Osteocyte (in vitro differentiated cells): ENCODE data around the gene DNTTIP2. TPM values are rescaled to one million over a fixed set of nuclear protein-coding genes. Genes with fewer than 3 reads are reported as not detected.

Source experiments
- DNase-seq: peaks from one replicate; pipeline ENCODE4 v3.0.0; 2021; ENCODE audit warnings: mixed read lengths; ENCODE audit not compliant: unreplicated experiment; ENCODE audit errors: extremely low spot score
- H3K27ac Mint-ChIP-seq: one replicate; pipeline ENCODE4 v1.8.0; 2021; ENCODE audit warnings: mild to moderate bottlenecking, mixed read lengths; ENCODE audit not compliant: unreplicated experiment
- H3K27me3 Mint-ChIP-seq: one replicate; pipeline ENCODE4 v1.8.0; 2021; ENCODE audit warnings: mixed read lengths; ENCODE audit not compliant: unreplicated experiment
- H3K36me3 Mint-ChIP-seq: one replicate; pipeline ENCODE4 v1.8.0; 2021; ENCODE audit warnings: mixed read lengths; ENCODE audit not compliant: unreplicated experiment
- H3K4me1 Mint-ChIP-seq: one replicate; pipeline ENCODE4 v1.8.0; 2021; ENCODE audit warnings: mixed read lengths; ENCODE audit not compliant: unreplicated experiment
- H3K4me3 Mint-ChIP-seq: one replicate; pipeline ENCODE4 v1.8.0; 2021; ENCODE audit warnings: mild to moderate bottlenecking, moderate library complexity, mixed read lengths; ENCODE audit not compliant: unreplicated experiment
- H3K9me3 Mint-ChIP-seq: one replicate; pipeline ENCODE4 v1.8.0; 2021; ENCODE audit warnings: mixed read lengths; ENCODE audit not compliant: unreplicated experiment
- CTCF ChIP-seq: fragments of 200-600 bp; sonication (generic); IDR thresholded peaks from 2 replicates; pipeline ENCODE4 v1.5.0; 2021; ENCODE audit warnings: antibody characterized with exemption, mild to moderate bottlenecking, moderate library complexity
- microRNA-seq: library from miRNA; unstranded; fragments of <30 nt; microRNA quantifications from one replicate; pipeline ENCODE4 v1.1.0, GENCODE V29; 2020; ENCODE audit not compliant: unreplicated experiment
- total RNA-seq: library from RNA; stranded (reverse); gene quantifications from 2 replicates; pipeline ENCODE4 v1.2.1, GENCODE V29; 2021

The DNTTIP2 gene
- total RNA-seq, 1 donor from 2014 or later: 48.0 TPM

DNA sequence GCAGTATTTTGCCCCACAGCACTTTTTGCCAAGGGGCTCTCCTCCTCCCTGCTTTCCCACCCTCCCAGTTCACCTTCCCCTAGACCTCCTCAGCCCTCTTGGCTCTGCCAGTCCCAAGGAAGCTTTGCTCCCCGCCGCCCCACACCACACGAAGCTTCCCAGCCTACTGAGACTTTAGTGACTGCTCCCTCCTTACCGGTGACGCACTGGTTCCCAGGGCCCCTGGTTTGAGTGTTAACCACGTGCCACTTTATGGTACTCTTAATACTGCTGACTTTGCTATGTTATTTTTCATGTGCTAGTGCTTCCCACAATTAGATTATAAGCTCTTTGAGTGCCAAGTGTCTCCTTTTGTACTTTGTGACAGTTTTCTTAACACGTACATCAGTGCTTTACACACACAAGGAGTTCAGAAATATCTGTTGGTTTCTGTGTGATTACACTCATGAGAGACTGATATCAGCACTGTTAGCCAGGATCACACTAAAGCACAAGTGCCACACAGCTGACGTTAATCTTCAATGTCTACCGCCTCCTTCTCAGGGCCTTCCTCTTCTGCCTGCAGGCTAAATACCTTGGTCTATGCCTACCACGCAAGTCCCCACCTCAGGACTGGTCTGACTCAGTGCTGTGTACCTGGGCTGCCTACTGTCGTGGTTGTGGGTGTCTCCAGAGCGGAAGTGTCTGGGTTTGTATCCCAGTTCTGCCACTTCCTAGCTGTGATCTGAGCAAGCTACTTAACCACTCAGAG, 61.0 kb downstream of the DNTTIP2 start:
- peak overlapping the region; percentile 72 for H3K27ac Mint-ChIP-seq
- no peaks in the 10 kb centered on the region for H3K9me3 Mint-ChIP-seq
- no peak for DNase-seq
- peaks cover 39% of the 10 kb centered on the region for H3K4me1 Mint-ChIP-seq
- no peaks in the 10 kb centered on the region for H3K36me3 Mint-ChIP-seq
- no peak for TF ChIP-seq CTCF
- H3K4me3 Mint-ChIP-seq: no peak overlapping the region
- no peaks in the 10 kb centered on the region for H3K27me3 Mint-ChIP-seq

GRCh38 chr1:93816970-93817678, 61.9 kb downstream of the DNTTIP2 start:
- Mint-ChIP-seq H3K4me1 (peaks cover 39% of the 10 kb centered on the region), H3K27ac (peak overlapping the region; percentile 72), H3K36me3 (no peaks in the 10 kb centered on the region)

More at GRCh38 chr1:93816970-93817678, 61.9 kb downstream of the DNTTIP2 start:
- H3K27me3 Mint-ChIP-seq: no peaks in the 10 kb centered on the region
- TF ChIP-seq CTCF: no peak
- no peaks in the 10 kb centered on the region for H3K9me3 Mint-ChIP-seq
- H3K4me3 Mint-ChIP-seq: no peak overlapping the region
- DNase-seq: no peak

Small RNAs within 50 kb of the gene (microRNA-seq; reads per million reads assigned to microRNA genes)
- gene MIR760: 49.3 reads per million, percentile 43 among the genes with 10 or more reads in this experiment

Other genes with a start within 250 kb of the DNTTIP2 start
- gene BCAR3, start 197.4 kb downstream of the DNTTIP2 start, total RNA-seq: 7.9 and 8.8 TPM in 2 replicates
- 17.5 and 17.7 TPM in 2 replicates for gene GCLM, start 30.2 kb upstream of the DNTTIP2 start, total RNA-seq
- 6.0 and 6.6 TPM in 2 replicates for gene ABCA4, start 241.9 kb upstream of the DNTTIP2 start, total RNA-seq